ENCODE measurements around the gene MKRN2OS. TPM values are rescaled to one million over a fixed set of nuclear protein-coding genes. Genes with fewer than 3 reads are reported as not detected.

Gene MKRN2OS
- total RNA-seq, 1 donor from 2014 or later = not detected

DNA sequence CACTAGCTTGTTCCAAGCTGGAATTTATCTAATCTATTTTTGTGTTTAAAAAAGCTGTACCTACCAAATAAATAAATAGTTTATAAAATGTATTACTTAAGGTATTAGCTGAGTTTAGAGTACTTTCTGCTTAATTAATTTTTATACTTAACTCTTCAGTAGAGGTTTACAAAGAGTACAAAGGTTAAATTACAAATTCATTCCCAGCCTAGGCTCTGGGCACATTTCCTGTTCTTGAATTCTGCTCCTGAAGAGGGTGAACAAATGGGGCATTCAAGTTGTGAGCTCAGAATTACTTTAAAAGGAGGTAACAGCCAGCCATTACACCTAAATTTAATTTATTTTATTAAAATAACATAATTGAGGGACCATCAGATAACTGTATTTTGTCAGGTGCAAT is 38.0 kb upstream of the MKRN2OS start:
- Histone ChIP-seq H3K27me3 (ENCODE audit: low read depth) (no peaks in the 10 kb centered on the region), H3K36me3 (peaks cover 99% of the 10 kb centered on the region), H3K9me3 (no peaks in the 10 kb centered on the region), H3K4me3 (no peak overlapping the region), H3K27ac (no peak overlapping the region), H3K4me1 (no peaks in the 10 kb centered on the region)
- TF ChIP-seq, protein P1, sequence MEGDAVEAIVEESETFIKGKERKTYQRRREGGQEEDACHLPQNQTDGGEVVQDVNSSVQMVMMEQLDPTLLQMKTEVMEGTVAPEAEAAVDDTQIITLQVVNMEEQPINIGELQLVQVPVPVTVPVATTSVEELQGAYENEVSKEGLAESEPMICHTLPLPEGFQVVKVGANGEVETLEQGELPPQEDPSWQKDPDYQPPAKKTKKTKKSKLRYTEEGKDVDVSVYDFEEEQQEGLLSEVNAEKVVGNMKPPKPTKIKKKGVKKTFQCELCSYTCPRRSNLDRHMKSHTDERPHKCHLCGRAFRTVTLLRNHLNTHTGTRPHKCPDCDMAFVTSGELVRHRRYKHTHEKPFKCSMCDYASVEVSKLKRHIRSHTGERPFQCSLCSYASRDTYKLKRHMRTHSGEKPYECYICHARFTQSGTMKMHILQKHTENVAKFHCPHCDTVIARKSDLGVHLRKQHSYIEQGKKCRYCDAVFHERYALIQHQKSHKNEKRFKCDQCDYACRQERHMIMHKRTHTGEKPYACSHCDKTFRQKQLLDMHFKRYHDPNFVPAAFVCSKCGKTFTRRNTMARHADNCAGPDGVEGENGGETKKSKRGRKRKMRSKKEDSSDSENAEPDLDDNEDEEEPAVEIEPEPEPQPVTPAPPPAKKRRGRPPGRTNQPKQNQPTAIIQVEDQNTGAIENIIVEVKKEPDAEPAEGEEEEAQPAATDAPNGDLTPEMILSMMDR (IDR thresholded peaks at IDR 0.05) = no peak
- intact Hi-C loops (cut with DNase I) = no loop called here
- ATAC-seq = no peak
- no peak for DNase-seq

DNA sequence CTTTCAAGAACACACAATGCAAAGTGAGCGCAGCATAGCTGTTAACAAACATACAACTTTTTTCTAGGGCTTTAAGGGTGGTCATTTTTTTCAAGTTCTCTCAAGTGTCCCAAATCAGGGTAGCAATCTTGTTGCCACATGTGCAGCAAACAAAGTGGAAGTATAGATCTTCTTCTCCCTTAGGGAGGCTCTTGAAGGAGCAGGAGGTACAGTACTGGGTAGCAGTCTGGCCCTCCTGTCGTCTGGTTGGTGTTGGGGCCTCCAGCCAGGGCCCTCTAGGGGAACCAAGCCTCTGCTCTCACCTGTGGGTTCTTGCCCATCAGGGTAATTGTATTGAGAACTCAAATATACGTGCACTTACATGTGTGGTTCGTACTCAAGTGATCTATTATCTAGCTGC is 37.4 kb upstream of the MKRN2OS start:
- H3K9me3 ChIP-seq = no peaks in the 10 kb centered on the region
- TF ChIP-seq, protein P1 (IDR thresholded peaks at IDR 0.05) = no peak
- H3K36me3 ChIP-seq = peaks cover 99% of the 10 kb centered on the region
- no peak overlapping the region for H3K27ac ChIP-seq
- H3K4me1 ChIP-seq = no peaks in the 10 kb centered on the region
- H3K4me3 ChIP-seq = no peak overlapping the region
- ATAC-seq (no peak), DNase-seq (no peak)
- intact Hi-C loops (cut with DNase I) = no loop called here
- no peaks in the 10 kb centered on the region for H3K27me3 ChIP-seq (ENCODE audit: low read depth)

GRCh38 chr3:12579905-12580304 is 34.6 kb upstream of the MKRN2OS start:
- ATAC-seq (peak; percentile 16 to 35), DNase-seq (no peak)
- intact Hi-C loops (cut with DNase I) = no loop called here
- no peaks in the 10 kb centered on the region for H3K4me1 ChIP-seq
- no peaks in the 10 kb centered on the region for H3K9me3 ChIP-seq
- no peak overlapping the region for H3K27ac ChIP-seq
- H3K4me3 ChIP-seq = no peak overlapping the region
- peaks cover 97% of the 10 kb centered on the region for H3K36me3 ChIP-seq
- no peaks in the 10 kb centered on the region for H3K27me3 ChIP-seq (ENCODE audit: low read depth)
- TF ChIP-seq, protein P1 (IDR thresholded peaks at IDR 0.05) = no peak

- H3K4me1 ChIP-seq = no peaks in the 10 kb centered on the region
- H3K9me3 ChIP-seq = no peaks in the 10 kb centered on the region
- H3K27me3 ChIP-seq (ENCODE audit: low read depth) = no peaks in the 10 kb centered on the region
- TF ChIP-seq, protein P1 (IDR thresholded peaks at IDR 0.05) = no peak
- peaks cover 97% of the 10 kb centered on the region for H3K36me3 ChIP-seq
- intact Hi-C loops (cut with DNase I) = no loop called here
- ATAC-seq = no peak
- no peak for DNase-seq
- no peak overlapping the region for H3K4me3 ChIP-seq
- no peak overlapping the region for H3K27ac ChIP-seq
Observed at GRCh38 chr3:12579456-12579855, 34.2 kb upstream of the MKRN2OS start.

DNA sequence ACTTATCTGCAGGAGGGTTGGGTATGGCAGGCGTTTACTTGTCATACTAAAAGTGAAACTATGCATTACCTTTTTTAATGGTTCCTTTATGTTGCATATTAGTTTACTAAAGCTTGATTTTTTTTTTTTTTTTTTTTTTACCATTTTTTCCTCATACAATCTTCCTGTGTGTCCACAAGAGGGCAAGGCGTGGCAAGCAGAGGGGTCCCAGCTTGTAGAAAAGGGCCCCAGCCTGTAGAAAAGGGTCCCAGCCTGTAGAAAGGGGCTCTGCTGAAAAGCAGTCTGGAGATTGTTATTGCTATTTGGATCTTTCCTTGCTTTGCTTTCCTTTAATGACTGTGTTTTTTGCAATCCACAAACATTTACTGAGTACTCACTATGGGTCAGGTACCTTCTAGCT is 33.4 kb upstream of the MKRN2OS start:
- H3K27ac ChIP-seq = no peak overlapping the region
- TF ChIP-seq, protein P1 (IDR thresholded peaks at IDR 0.05) = peak; percentile 8
- H3K4me1 ChIP-seq = no peaks in the 10 kb centered on the region
- ATAC-seq (no peak), DNase-seq (no peak)
- no peak overlapping the region for H3K4me3 ChIP-seq
- no peaks in the 10 kb centered on the region for H3K9me3 ChIP-seq
- intact Hi-C loops (cut with DNase I) = no loop called here
- H3K27me3 ChIP-seq (ENCODE audit: low read depth) = no peaks in the 10 kb centered on the region
- H3K36me3 ChIP-seq = peaks cover 97% of the 10 kb centered on the region

- Histone ChIP-seq H3K27me3 (ENCODE audit: low read depth) (no peaks in the 10 kb centered on the region), H3K36me3 (peaks cover 97% of the 10 kb centered on the region)
Observed at GRCh38 chr3:12577379-12577778, 32.1 kb upstream of the MKRN2OS start.

More at GRCh38 chr3:12577379-12577778, 32.1 kb upstream of the MKRN2OS start:
- no peak for ATAC-seq
- H3K9me3 ChIP-seq = no peaks in the 10 kb centered on the region
- no peak for DNase-seq
- no peaks in the 10 kb centered on the region for H3K4me1 ChIP-seq
- no peak overlapping the region for H3K4me3 ChIP-seq
- intact Hi-C loops (cut with DNase I) = no loop called here
- TF ChIP-seq, protein P1 (IDR thresholded peaks at IDR 0.05) = no peak
- H3K27ac ChIP-seq = no peak overlapping the region
